Measurements from ENCODE around the gene FOXK2.

Gene FOXK2

DNA sequence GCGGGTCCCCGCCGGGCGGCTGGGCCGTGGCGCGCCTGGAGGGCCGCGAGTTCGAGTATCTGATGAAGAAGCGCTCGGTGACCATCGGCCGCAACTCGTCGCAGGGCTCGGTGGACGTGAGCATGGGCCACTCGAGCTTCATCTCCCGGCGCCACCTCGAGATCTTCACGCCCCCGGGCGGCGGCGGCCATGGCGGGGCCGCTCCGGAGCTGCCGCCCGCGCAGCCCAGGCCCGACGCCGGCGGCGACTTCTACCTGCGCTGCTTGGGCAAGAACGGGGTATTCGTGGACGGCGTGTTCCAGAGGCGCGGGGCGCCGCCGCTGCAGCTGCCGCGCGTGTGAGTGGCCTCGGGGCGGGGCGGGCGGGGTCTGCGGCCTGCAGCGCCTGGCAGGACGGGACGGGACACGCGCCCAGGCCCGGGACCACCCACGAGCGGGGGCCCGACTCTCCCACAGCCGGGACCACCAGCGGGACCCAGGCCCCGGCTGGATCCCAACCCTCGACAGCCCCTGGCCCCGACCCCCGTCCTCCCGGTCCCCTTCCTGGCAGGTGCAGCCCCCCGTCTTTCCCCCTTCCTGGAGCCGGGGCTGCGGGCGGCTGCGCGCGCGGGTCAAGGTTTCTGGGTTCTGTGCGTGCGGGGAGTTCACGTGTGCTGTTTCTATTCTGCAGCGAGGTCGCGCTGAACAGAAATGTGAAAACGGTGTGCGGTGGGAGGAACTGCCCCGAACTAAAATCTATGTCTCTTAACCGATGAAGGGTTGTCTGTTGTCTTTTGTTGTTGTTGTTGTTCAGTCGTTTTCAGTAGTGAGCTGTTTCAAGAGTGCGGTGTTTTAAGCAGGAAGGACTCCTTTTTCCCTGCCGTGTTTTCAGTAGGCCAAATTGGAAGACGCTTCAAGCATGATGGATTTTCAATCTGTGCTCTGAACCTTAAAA, 705 bp downstream of the FOXK2 start:
- H3K27ac ChIP-seq, result peak overlapping the region; percentile 88 to 98
- no peak for TF ChIP-seq CTCF (IDR thresholded peaks at IDR 0.05)
- no peak for DNase-seq (ENCODE audit: low spot score)
- H3K4me3 ChIP-seq, result peak overlapping the region; percentile 99

GRCh38 chr17:82524540-82524939, 5.0 kb downstream of the FOXK2 start:
- no peak for DNase-seq (ENCODE audit: low spot score)
- H3K4me3 ChIP-seq, result no peak overlapping the region
- H3K27ac ChIP-seq, result no peak overlapping the region
- TF ChIP-seq CTCF (IDR thresholded peaks at IDR 0.05), result no peak

GRCh38 chr17:82525712-82526111, 6.2 kb downstream of the FOXK2 start:
- TF ChIP-seq CTCF (IDR thresholded peaks at IDR 0.05), result no peak
- Histone ChIP-seq H3K27ac (peak overlapping the region in 1 of 2 donors; percentile 0), H3K4me3 (no peak overlapping the region)
- no peak for DNase-seq (ENCODE audit: low spot score)

GRCh38 chr17:82527898-82528297, 8.4 kb downstream of the FOXK2 start:
- Histone ChIP-seq H3K27ac (no peak overlapping the region), H3K4me3 (no peak overlapping the region)
- TF ChIP-seq CTCF (IDR thresholded peaks at IDR 0.05), result no peak
- DNase-seq (ENCODE audit: low spot score), result no peak

DNA sequence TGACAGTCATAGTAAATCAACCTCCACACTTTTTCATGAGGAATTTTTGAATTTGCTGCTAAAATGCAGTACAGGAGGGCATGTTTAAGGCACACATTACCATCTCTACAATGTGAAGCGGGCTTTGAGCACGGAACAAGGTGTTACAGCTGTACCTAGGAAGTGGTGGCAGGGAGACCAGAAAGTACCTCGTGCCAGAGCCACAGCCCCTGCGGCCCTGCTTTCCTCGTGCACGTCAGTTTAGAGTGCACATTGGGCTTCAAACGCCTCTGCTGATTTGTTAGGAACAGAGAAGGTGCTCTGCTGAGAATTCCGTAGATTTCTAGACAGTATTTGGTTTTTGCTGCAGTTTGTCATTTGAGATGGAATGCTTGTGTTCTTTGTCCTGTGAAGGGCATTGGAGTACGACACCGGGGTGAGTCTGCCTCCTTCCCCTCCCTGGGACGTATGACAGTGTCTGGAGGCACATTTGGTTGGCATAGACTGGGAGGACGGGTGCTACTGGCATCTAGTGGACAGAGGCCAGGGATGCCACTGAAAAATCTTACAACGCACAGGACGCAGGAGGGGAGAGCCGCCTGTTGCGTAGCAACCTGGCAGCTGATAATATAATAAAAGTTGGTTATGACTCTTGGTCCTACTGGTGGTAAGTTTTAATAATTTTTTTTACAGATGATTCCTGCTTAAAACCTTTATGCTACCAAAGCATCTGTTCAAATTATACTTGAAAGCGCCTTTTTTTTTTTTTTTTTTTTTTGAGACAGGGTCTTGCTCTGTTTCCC, 9.1 kb downstream of the FOXK2 start:
- TF ChIP-seq CTCF (IDR thresholded peaks at IDR 0.05), result peak; percentile 14
- peak; percentile 85 for DNase-seq (ENCODE audit: low spot score)
- Histone ChIP-seq H3K27ac (peak overlapping the region; percentile 29 to 87), H3K4me3 (peak overlapping the region; percentile 35)

GRCh38 chr17:82529914-82530300, 10.4 kb downstream of the FOXK2 start:
- no peak for TF ChIP-seq CTCF (IDR thresholded peaks at IDR 0.05)
- H3K4me3 ChIP-seq, result no peak overlapping the region
- peak overlapping the region in 1 of 2 donors; percentile 53 for H3K27ac ChIP-seq
- DNase-seq (ENCODE audit: low spot score), result no peak
